Stimulated activated CD8-positive, alpha-beta memory T cell treated with anti-CD3 and anti-CD28 coated beads, Interleukin-2, amount 100 ng/mL, for 1 hour (primary cell): Measurements from ENCODE around the gene CYP27A1.
"Not testable (repeated sequence)": the region's sequence is repeated elsewhere in the genome, so short reads cannot be mapped to it uniquely, and the experiment has no call there.

Source experiments
- DNase-seq, 2 donors: peaks; one replicate each; pipeline ENCODE4 v3.0.0-alpha.2; 2020; ENCODE audit warnings: low read depth in 2 of 2

The CYP27A1 gene

GRCh38 chr2:218781691-218782527, at the start of gene CYP27A1:
TSS of gene CYP27A1 (plus strand) at chr2:218782147. CDS start at chr2:218782183, 36 bp downstream.
- DNase-seq, result no peak

- no peak for DNase-seq
These were observed 49.2 kb upstream of the CYP27A1 start for GRCh38 chr2:218732761-218733158.

- DNase-seq, result no peak
These were observed 48.6 kb upstream of the CYP27A1 start for GRCh38 chr2:218733171-218734021.

- no peak for DNase-seq
These were observed 47.6 kb upstream of the CYP27A1 start for GRCh38 chr2:218734190-218734975.

- no peak for DNase-seq
These were observed 45.4 kb upstream of the CYP27A1 start for GRCh38 chr2:218736531-218736930.

GRCh38 chr2:218743068-218743467, 38.9 kb upstream of the CYP27A1 start:
- DNase-seq, result no peak

- no peak for DNase-seq
These were observed 37.3 kb upstream of the CYP27A1 start for GRCh38 chr2:218744615-218745014.

- DNase-seq, result no peak
These were observed 36.8 kb upstream of the CYP27A1 start for GRCh38 chr2:218745160-218745558.

- no peak for DNase-seq
These were observed 36.1 kb upstream of the CYP27A1 start for GRCh38 chr2:218745559-218746469.

GRCh38 chr2:218746470-218746795, 35.5 kb upstream of the CYP27A1 start:
- no peak for DNase-seq

- DNase-seq, result no peak
These were observed 35.0 kb upstream of the CYP27A1 start for GRCh38 chr2:218746960-218747359.

- no peak for DNase-seq
These were observed 33.1 kb upstream of the CYP27A1 start for GRCh38 chr2:218748741-218749441.

- no peak for DNase-seq
These were observed 27.7 kb upstream of the CYP27A1 start for GRCh38 chr2:218754201-218754600.

- no peak for DNase-seq
These were observed 27.2 kb upstream of the CYP27A1 start for GRCh38 chr2:218754781-218755180.

- DNase-seq, result no peak
These were observed 26.8 kb upstream of the CYP27A1 start for GRCh38 chr2:218755198-218755566.

- no peak for DNase-seq
These were observed 26.2 kb upstream of the CYP27A1 start for GRCh38 chr2:218755567-218756404.

- no peak for DNase-seq
These were observed 25.2 kb upstream of the CYP27A1 start for GRCh38 chr2:218756599-218757377.

- DNase-seq, result no peak
These were observed 20.2 kb upstream of the CYP27A1 start for GRCh38 chr2:218761795-218762194.

- not testable (repeated sequence) for DNase-seq
These were observed 9.2 kb upstream of the CYP27A1 start for GRCh38 chr2:218772759-218773158.
